Smooth muscle cell of trachea (primary cell): ENCODE results near the gene PFKFB1. TPM values are rescaled to one million over a fixed set of nuclear protein-coding genes. Genes with fewer than 3 reads are reported as not detected.

Experiments used
- total RNA-seq: library from RNA; depleted of rRNA; stranded (reverse); fragments of >200 nt; gene quantifications from 2 replicates; pipeline ENCODE4 v1.2.1, GENCODE V29; 2014

The PFKFB1 gene
- not detected in 2 replicates for total RNA-seq

DNA sequence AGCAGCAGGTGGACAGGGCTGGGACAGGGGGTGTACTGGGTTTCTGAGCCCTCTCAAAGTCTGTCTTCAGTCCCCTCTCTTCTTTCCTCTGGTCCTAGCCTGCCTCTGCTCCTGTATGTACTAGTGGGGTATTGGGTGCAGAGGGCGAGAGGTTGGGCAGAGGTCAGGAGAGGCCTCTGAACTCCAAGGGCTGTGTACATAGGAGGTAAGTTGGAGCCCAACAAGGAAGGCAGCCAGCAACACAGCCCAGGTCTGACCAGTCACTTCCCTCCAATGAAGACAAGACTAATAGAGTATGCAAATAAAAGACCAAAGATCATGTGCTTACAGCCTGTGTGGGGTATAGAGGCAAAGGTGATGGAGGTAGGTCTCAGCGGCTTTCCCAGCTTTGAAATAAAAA lies at the start of gene PFKFB1:
Gene PFKFB1 (minus strand): TSS at position 90 of the 400 bp plus-strand sequence. CDS start 181 bp downstream, outside the sequence.

GRCh38 chrX:55030271-55031205 lies 36.5 kb upstream of the PFKFB1 start, which contains the start of gene ALAS2:
ALAS2 (minus strand) TSS chrX:55030977; CDS start chrX:55026000, 4,977 bp downstream.

GRCh38 chrX:54999717-55000598 lies 6.0 kb upstream of the PFKFB1 start, which contains the start of gene APEX2:
APEX2 (plus strand) TSS chrX:55000363; CDS start chrX:55000423, 60 bp downstream.

GRCh38 chrX:54920610-54921426 lies 73.2 kb downstream of the PFKFB1 start, which contains the start of gene TRO:
TRO (plus strand) TSS chrX:54920824; CDS start chrX:54922247, 1,423 bp downstream.

Other genes starting within 250 kb of the PFKFB1 start
- not detected in 2 replicates for gene ITIH6, start 195.9 kb downstream of the PFKFB1 start, total RNA-seq
- gene MAGED2, start 186.4 kb downstream of the PFKFB1 start, total RNA-seq, result 254 and 268 TPM in 2 replicates
- 22.1 and 27.8 TPM in 2 replicates for gene TRO, start 73.4 kb downstream of the PFKFB1 start, total RNA-seq
- 7.9 and 8.4 TPM in 2 replicates for gene APEX2, start 6.2 kb upstream of the PFKFB1 start, total RNA-seq
- not detected in 2 replicates for gene ALAS2, start 36.8 kb upstream of the PFKFB1 start, total RNA-seq
- gene PAGE2B, start 80.8 kb upstream of the PFKFB1 start, total RNA-seq, result not detected in 2 replicates
- not detected in 2 replicates for gene PAGE2, start 94.8 kb upstream of the PFKFB1 start, total RNA-seq
- gene PAGE5, start 226.2 kb upstream of the PFKFB1 start, total RNA-seq, result not detected in 2 replicates